Ectodermal cell (in vitro differentiated cells): ENCODE results near the gene MRFAP1L1.

Source experiments
- H3K27ac ChIP-seq: 2 replicates; pipeline ENCODE4 v1.7.0; 2013; ENCODE audit warnings: mild to moderate bottlenecking, low read depth, low read length; ENCODE audit not compliant: insufficient read depth, poor library complexity, severe bottlenecking
- H3K27me3 ChIP-seq: 2 replicates; pipeline ENCODE4 v1.7.0; 2013; ENCODE audit warnings: mild to moderate bottlenecking, low read length; ENCODE audit not compliant: insufficient read depth, control insufficient read depth, poor library complexity, severe bottlenecking
- H3K36me3 ChIP-seq: one replicate; pipeline ENCODE4 v1.7.0; 2013; ENCODE audit warnings: low read length; ENCODE audit not compliant: control insufficient read depth, insufficient read depth
- H3K4me1 ChIP-seq: one replicate; pipeline ENCODE4 v1.7.0; 2013; ENCODE audit warnings: low read length; ENCODE audit not compliant: control insufficient read depth, insufficient read depth
- H3K4me3 ChIP-seq: 2 replicates; pipeline ENCODE4 v1.7.0; 2013; ENCODE audit warnings: low read depth, low read length, control low read depth; ENCODE audit not compliant: insufficient read depth
- H3K9me3 ChIP-seq: 2 replicates; pipeline ENCODE4 v1.7.0; 2013; ENCODE audit warnings: mild to moderate bottlenecking, low read length, moderate library complexity; ENCODE audit not compliant: control insufficient read depth
- WGBS, 2 experiments: methylation state at CpG; one replicate each; pipeline ENCODE4 v1.1.7; 2013; ENCODE audit warnings: missing lambda C conversion rate in 2 of 2; 5-methylcytosine and 5-hydroxymethylcytosine counted together

Gene MRFAP1L1

GRCh38 chr4:6662591-6662990 lies 47.1 kb downstream of the MRFAP1L1 start:
- Histone ChIP-seq H3K4me1 (no peaks in the 10 kb centered on the region), H3K4me3 (no peak overlapping the region), H3K27ac (no peak overlapping the region), H3K27me3 (peaks cover 77% of the 10 kb centered on the region), H3K36me3 (no peaks in the 10 kb centered on the region), H3K9me3 (no peaks in the 10 kb centered on the region)
- WGBS, 2 experiments, result 81 to 100% methylated on average over 2 to 3 of the region's 3 CpGs

GRCh38 chr4:6660430-6660829 lies 49.2 kb downstream of the MRFAP1L1 start:
- 87 to 91% methylated on average over 3 of the region's 3 CpGs for WGBS, 2 experiments
- Histone ChIP-seq H3K4me3 (no peak overlapping the region), H3K4me1 (no peaks in the 10 kb centered on the region), H3K9me3 (no peaks in the 10 kb centered on the region), H3K27ac (no peak overlapping the region), H3K27me3 (peaks cover 77% of the 10 kb centered on the region), H3K36me3 (no peaks in the 10 kb centered on the region)

- H3K9me3 ChIP-seq, result no peaks in the 10 kb centered on the region
- no peak overlapping the region for H3K4me3 ChIP-seq
- 92 to 96% methylated on average over 2 of the region's 2 CpGs for WGBS, 2 experiments
- H3K27me3 ChIP-seq, result peaks cover 72% of the 10 kb centered on the region
- no peaks in the 10 kb centered on the region for H3K36me3 ChIP-seq
- no peaks in the 10 kb centered on the region for H3K4me1 ChIP-seq
- H3K27ac ChIP-seq, result no peak overlapping the region
Observed at GRCh38 chr4:6659897-6660296, 49.8 kb downstream of the MRFAP1L1 start.

GRCh38 chr4:6658597-6659075 lies 51.0 kb downstream of the MRFAP1L1 start:
- H3K27me3 ChIP-seq, result peaks cover 59% of the 10 kb centered on the region
- 36 to 40% methylated on average over 51 to 52 of the region's 52 CpGs for WGBS, 2 experiments
- H3K27ac ChIP-seq, result no peak overlapping the region
- H3K36me3 ChIP-seq, result no peaks in the 10 kb centered on the region
- no peaks in the 10 kb centered on the region for H3K9me3 ChIP-seq
- no peaks in the 10 kb centered on the region for H3K4me1 ChIP-seq
- no peak overlapping the region for H3K4me3 ChIP-seq

- 89 to 92% methylated on average over 7 of the region's 7 CpGs for WGBS, 2 experiments
- peaks cover 55% of the 10 kb centered on the region for H3K27me3 ChIP-seq
- H3K4me1 ChIP-seq, result no peaks in the 10 kb centered on the region
- H3K27ac ChIP-seq, result no peak overlapping the region
- no peaks in the 10 kb centered on the region for H3K36me3 ChIP-seq
- H3K9me3 ChIP-seq, result no peaks in the 10 kb centered on the region
- no peak overlapping the region for H3K4me3 ChIP-seq
Observed at GRCh38 chr4:6658209-6658595, 51.5 kb downstream of the MRFAP1L1 start.
